Astrocyte (in vitro differentiated cells and primary cell): ENCODE data around the gene TUB. TPM values are rescaled to one million over a fixed set of nuclear protein-coding genes. Genes with fewer than 3 reads are reported as not detected.

Source experiments
- DNase-seq: peaks from one replicate; pipeline ENCODE4 v3.0.0-alpha.2; 2010; ENCODE audit warnings: low read depth
- FAIRE-seq: peaks from 2 replicates; lab custom pipeline; 2011; peaks lifted over from hg19 to GRCh38; lab: Jason Lieb, UNC
- H2AFZ ChIP-seq: 2 replicates; pipeline ENCODE4 v1.6.0; 2012; ENCODE audit warnings: low read depth, low read length, inconsistent platforms
- H3K27ac ChIP-seq: 2 replicates; pipeline ENCODE4 v1.5.1; 2011; ENCODE audit warnings: low read depth, low read length, inconsistent platforms
- H3K27me3 ChIP-seq: 2 replicates; pipeline ENCODE4 v1.6.0; 2011; ENCODE audit warnings: low read length, inconsistent platforms; ENCODE audit not compliant: insufficient read depth
- H3K36me3 ChIP-seq: 2 replicates; pipeline ENCODE4 v1.5.1; 2011; ENCODE audit warnings: low read length, inconsistent platforms; ENCODE audit not compliant: insufficient read depth
- H3K4me1 ChIP-seq: 2 replicates; pipeline ENCODE4 v1.5.1; 2011; ENCODE audit warnings: low read length, inconsistent platforms; ENCODE audit not compliant: insufficient read depth
- H3K4me2 ChIP-seq: 2 replicates; pipeline ENCODE4 v1.6.0; 2012; ENCODE audit warnings: low read length, inconsistent platforms
- H3K4me3 ChIP-seq: 2 replicates; pipeline ENCODE4 v1.5.1; 2011; ENCODE audit warnings: low read depth, mild to moderate bottlenecking, low read length, inconsistent platforms; ENCODE audit not compliant: insufficient read depth
- H3K79me2 ChIP-seq: 2 replicates; pipeline ENCODE4 v1.6.0; 2012; ENCODE audit warnings: mild to moderate bottlenecking, low read length, inconsistent platforms; ENCODE audit not compliant: insufficient read depth
- H3K9ac ChIP-seq: 2 replicates; pipeline ENCODE4 v1.6.0; 2012; ENCODE audit warnings: mild to moderate bottlenecking, low read length, inconsistent platforms
- H3K9me3 ChIP-seq: 2 replicates; pipeline ENCODE4 v1.5.1; 2012; ENCODE audit warnings: low read depth, mild to moderate bottlenecking, low read length, inconsistent platforms; ENCODE audit not compliant: insufficient read depth
- H4K20me1 ChIP-seq: 2 replicates; pipeline ENCODE4 v1.6.0; 2012; ENCODE audit warnings: low read length, inconsistent platforms; ENCODE audit not compliant: insufficient read depth
- H3K27ac Mint-ChIP-seq: one replicate; pipeline ENCODE4 v1.8.0; 2021; ENCODE audit warnings: mild to moderate bottlenecking, mixed read lengths; ENCODE audit not compliant: unreplicated experiment
- H3K27me3 Mint-ChIP-seq: one replicate; pipeline ENCODE4 v1.8.0; 2021; ENCODE audit warnings: low read depth, mixed read lengths; ENCODE audit not compliant: unreplicated experiment
- H3K36me3 Mint-ChIP-seq: one replicate; pipeline ENCODE4 v1.8.0; 2021; ENCODE audit warnings: low read depth, mixed read lengths; ENCODE audit not compliant: unreplicated experiment
- H3K4me1 Mint-ChIP-seq: one replicate; pipeline ENCODE4 v1.8.0; 2021; ENCODE audit warnings: low read depth, mixed read lengths; ENCODE audit not compliant: unreplicated experiment
- H3K4me3 Mint-ChIP-seq: one replicate; pipeline ENCODE4 v1.8.0; 2021; ENCODE audit warnings: mild to moderate bottlenecking, moderate library complexity, mixed read lengths; ENCODE audit not compliant: unreplicated experiment
- H3K9me3 Mint-ChIP-seq: one replicate; pipeline ENCODE4 v1.8.0; 2021; ENCODE audit warnings: mild to moderate bottlenecking, mixed read lengths; ENCODE audit not compliant: unreplicated experiment
- CTCF ChIP-seq: IDR thresholded peaks from 2 replicates; pipeline ENCODE4 v1.5.1; 2011; ENCODE audit warnings: low read depth, mild to moderate bottlenecking, inconsistent platforms, low read length, moderate library complexity; ENCODE audit not compliant: insufficient read depth
- EZH2 ChIP-seq: IDR thresholded peaks from 2 replicates; pipeline ENCODE4 v1.6.1; 2012; ENCODE audit warnings: mild to moderate bottlenecking, low read length, inconsistent platforms; ENCODE audit not compliant: insufficient read depth
- total RNA-seq: library from RNA; stranded (reverse); gene quantifications from 2 replicates; pipeline ENCODE4 v1.2.1, GENCODE V29; 2021

The TUB gene
- total RNA-seq, 1 donor from 2014 or later, result 5.7 TPM

- Histone ChIP-seq H3K4me3 (no peak overlapping the region), H3K4me1 (peaks cover 13% of the 10 kb centered on the region), H3K9me3 (no peaks in the 10 kb centered on the region), H4K20me1 (no peaks in the 10 kb centered on the region), H2AFZ (no peak overlapping the region), H3K4me2 (no peak overlapping the region), H3K27ac (no peak overlapping the region), H3K9ac (no peak overlapping the region), H3K27me3 (no peaks in the 10 kb centered on the region), H3K36me3 (no peaks in the 10 kb centered on the region), H3K79me2 (no peaks in the 10 kb centered on the region)
- Mint-ChIP-seq H3K4me1 (peaks cover 17% of the 10 kb centered on the region), H3K27me3 (peaks cover 6% of the 10 kb centered on the region), H3K36me3 (peaks cover 16% of the 10 kb centered on the region), H3K27ac (no peak overlapping the region), H3K9me3 (no peaks in the 10 kb centered on the region), H3K4me3 (no peak overlapping the region)
- TF ChIP-seq EZH2, result no peak
- TF ChIP-seq CTCF, result no peak
- DNase-seq, result no peak
- FAIRE-seq, result no peak
These were observed 16.5 kb downstream of the TUB start for GRCh38 chr11:8097468-8097867.

- no peak for FAIRE-seq
- H3K9ac ChIP-seq, result no peak overlapping the region
These were observed 16.9 kb downstream of the TUB start for GRCh38 chr11:8097926-8098325.

More at GRCh38 chr11:8097926-8098325, 16.9 kb downstream of the TUB start:
- H3K27me3 Mint-ChIP-seq, result peaks cover 6% of the 10 kb centered on the region
- no peak for TF ChIP-seq EZH2
- TF ChIP-seq CTCF, result no peak
- Histone ChIP-seq H4K20me1 (no peaks in the 10 kb centered on the region), H3K4me1 (peaks cover 13% of the 10 kb centered on the region), H3K36me3 (no peaks in the 10 kb centered on the region), H3K27me3 (no peaks in the 10 kb centered on the region), H3K4me3 (no peak overlapping the region), H2AFZ (no peak overlapping the region), H3K4me2 (peak overlapping the region; percentile 0), H3K9me3 (no peaks in the 10 kb centered on the region), H3K79me2 (no peaks in the 10 kb centered on the region), H3K27ac (no peak overlapping the region)
- no peak overlapping the region for H3K4me3 Mint-ChIP-seq
- peaks cover 11% of the 10 kb centered on the region for H3K36me3 Mint-ChIP-seq
- peaks cover 17% of the 10 kb centered on the region for H3K4me1 Mint-ChIP-seq
- no peaks in the 10 kb centered on the region for H3K9me3 Mint-ChIP-seq
- DNase-seq, result no peak
- H3K27ac Mint-ChIP-seq, result no peak overlapping the region
